ENCODE results near the gene LRRK1. TPM values are rescaled to one million over a fixed set of nuclear protein-coding genes. Genes with fewer than 3 reads are reported as not detected.
A peak's percentile ranks its signal among the peaks of the same experiment; 100 is the strongest.

LRRK1 gene
- total RNA-seq, 1 experiment from 2014 or later = 7.0 TPM

DNA sequence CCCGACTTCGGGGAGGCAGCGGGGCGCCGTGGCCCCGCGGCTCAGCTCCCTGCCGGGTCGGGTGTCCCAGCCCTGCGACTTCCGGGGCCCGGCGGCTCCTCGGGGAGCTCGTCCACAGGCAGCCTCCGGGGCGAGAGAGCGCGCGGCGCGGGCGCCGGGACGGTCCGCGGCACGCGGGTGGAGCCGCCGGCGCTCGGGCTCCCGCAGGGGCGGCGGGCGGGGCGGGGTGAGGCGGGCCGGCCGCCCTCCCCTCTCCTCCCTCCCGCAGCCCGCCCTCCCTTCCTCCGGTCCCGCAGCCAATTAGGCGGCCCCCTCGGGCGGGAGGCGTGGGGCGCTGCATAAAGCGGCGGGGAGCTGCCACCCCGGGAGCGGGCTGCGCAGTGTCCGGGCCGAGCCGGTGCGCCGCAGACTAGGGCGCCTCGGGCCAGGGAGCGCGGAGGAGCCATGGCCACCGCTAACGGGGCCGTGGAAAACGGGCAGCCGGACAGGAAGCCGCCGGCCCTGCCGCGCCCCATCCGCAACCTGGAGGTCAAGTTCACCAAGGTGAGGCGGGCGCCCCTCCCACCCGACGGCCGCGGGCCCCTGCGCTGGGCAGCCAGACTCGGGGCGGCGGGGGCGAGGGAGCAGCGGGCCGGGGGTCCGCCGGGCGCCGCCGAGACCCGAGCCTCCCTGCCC is 39.6 kb upstream of the LRRK1 start, which contains the start of gene ALDH1A3:
Gene ALDH1A3 (plus strand): TSS at position 368 of the 675 bp plus-strand sequence. CDS start 77 bp downstream, at position 445.
- Histone ChIP-seq H3K27me3 (ENCODE audit: low read length) (no peaks in the 10 kb centered on the region), H3K9me2 (replicated peaks; ENCODE audit: low read length) (no peaks in the 10 kb centered on the region), H3K36me3 (ENCODE audit: low read depth, low read length) (peaks cover 46% of the 10 kb centered on the region), H3K4me1 (ENCODE audit: insufficient read depth, low read length) (peaks cover 32% of the 10 kb centered on the region), H3F3A (ENCODE audit: low read length, unreplicated experiment) (peaks cover 27% of the 10 kb centered on the region), H3K79me2 (ENCODE audit: low read length) (peaks cover 77% of the 10 kb centered on the region), H3K9me3 (ENCODE audit: low read length) (no peaks in the 10 kb centered on the region), H3K4me3 (ENCODE audit: low read length) (peak within 1 kb of the TSS; percentile 78), H4K20me1 (ENCODE audit: low read length) (peaks cover 46% of the 10 kb centered on the region), H2AFZ (ENCODE audit: low read length) (no peak within 1 kb of the TSS), H3K27ac (ENCODE audit: low read length) (peak within 1 kb of the TSS; percentile 95), H3K9ac (ENCODE audit: low read length) (peak within 1 kb of the TSS; percentile 100), H3K4me2 (ENCODE audit: low read length) (peak within 1 kb of the TSS; percentile 93)
- ChIA-PET CTCF (no interaction called here), POLR2A (ENCODE audit: unreplicated experiment) (interaction anchor here (0.5 to 1.7 kb wide), 4 partner anchors 26 to 269 kb away, joined by 5 to 18 read pairs (median 10); no protein-coding TSS in a partner anchor)
- BruUV-seq (replicated peaks) = no TSS peak
- intact Hi-C loops (cut with micrococcal nuclease) = no loop called here
- peak; percentile 76 for ATAC-seq
- peak; percentile 93 for DNase-seq
- TF ChIP-seq EZH2phosphoT487 (IDR thresholded peaks at IDR 0.05; ENCODE audit: borderline replicate concordance, low read length) (no peak), EZH2 (IDR thresholded peaks at IDR 0.05; ENCODE audit: low read length, unreplicated experiment) (no peak)
- TF ChIP-seq, protein P1, sequence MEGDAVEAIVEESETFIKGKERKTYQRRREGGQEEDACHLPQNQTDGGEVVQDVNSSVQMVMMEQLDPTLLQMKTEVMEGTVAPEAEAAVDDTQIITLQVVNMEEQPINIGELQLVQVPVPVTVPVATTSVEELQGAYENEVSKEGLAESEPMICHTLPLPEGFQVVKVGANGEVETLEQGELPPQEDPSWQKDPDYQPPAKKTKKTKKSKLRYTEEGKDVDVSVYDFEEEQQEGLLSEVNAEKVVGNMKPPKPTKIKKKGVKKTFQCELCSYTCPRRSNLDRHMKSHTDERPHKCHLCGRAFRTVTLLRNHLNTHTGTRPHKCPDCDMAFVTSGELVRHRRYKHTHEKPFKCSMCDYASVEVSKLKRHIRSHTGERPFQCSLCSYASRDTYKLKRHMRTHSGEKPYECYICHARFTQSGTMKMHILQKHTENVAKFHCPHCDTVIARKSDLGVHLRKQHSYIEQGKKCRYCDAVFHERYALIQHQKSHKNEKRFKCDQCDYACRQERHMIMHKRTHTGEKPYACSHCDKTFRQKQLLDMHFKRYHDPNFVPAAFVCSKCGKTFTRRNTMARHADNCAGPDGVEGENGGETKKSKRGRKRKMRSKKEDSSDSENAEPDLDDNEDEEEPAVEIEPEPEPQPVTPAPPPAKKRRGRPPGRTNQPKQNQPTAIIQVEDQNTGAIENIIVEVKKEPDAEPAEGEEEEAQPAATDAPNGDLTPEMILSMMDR (conservative IDR thresholded peaks at IDR 0.05; ENCODE audit: low read depth, low read length) = no peak

DNA sequence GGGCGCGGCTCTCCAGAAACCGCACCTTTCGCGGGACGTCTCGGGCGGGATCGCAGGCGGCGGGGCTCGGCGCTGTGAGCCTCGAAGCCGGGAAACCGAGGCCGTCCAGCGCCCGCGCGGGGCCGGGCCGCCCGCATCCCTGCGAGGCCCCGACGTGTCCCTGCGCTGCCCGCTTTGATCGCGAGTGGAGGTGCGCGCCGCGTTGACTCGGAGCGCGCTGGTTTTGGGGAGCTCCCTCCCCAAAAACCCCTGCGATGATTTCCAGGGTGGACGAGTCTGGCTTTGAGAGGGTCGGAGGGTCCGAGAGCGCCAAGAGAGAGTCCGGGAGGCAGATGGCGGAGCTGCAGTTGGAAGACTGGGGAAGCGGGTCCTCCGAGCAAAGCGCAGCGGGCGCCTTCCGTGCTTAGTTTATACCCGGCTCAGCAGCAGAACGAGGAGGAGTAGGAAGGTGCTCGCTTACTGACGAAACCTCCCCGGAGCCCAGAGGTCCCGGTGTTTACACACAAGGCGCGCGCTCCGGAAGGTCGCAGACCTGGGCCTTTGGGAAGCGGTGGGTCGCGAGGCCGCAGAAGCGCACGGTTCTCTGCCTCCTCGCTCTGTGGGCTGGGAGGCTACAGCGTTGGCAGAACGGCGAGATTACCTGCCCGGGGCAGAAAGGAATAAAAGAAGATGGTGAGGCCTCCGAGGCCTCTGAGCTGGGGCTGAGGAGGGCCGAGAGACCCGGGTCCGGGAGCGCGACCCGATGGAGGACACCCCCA is 38.8 kb upstream of the LRRK1 start:
- peak overlapping the region; percentile 95 for H3K27ac ChIP-seq (ENCODE audit: low read length)
- H4K20me1 ChIP-seq (ENCODE audit: low read length) = peaks cover 53% of the 10 kb centered on the region
- H2AFZ ChIP-seq (ENCODE audit: low read length) = no peak overlapping the region
- ChIA-PET POLR2A (ENCODE audit: unreplicated experiment) (interaction anchor here (0.6 to 1.7 kb wide), 2 partner anchors 159 to 269 kb away, joined by 5 to 11 read pairs; no protein-coding TSS in a partner anchor), CTCF (no interaction called here)
- no peaks in the 10 kb centered on the region for H3K9me3 ChIP-seq (ENCODE audit: low read length)
- intact Hi-C loops (cut with micrococcal nuclease) = no loop called here
- no peak for TF ChIP-seq EZH2phosphoT487 (IDR thresholded peaks at IDR 0.05; ENCODE audit: borderline replicate concordance, low read length)
- TF ChIP-seq EZH2 (IDR thresholded peaks at IDR 0.05; ENCODE audit: low read length, unreplicated experiment) = no peak
- TF ChIP-seq, protein P1 (conservative IDR thresholded peaks at IDR 0.05; ENCODE audit: low read depth, low read length) = no peak
- no TSS peak for BruUV-seq (replicated peaks)
- H3K9ac ChIP-seq (ENCODE audit: low read length) = peak overlapping the region; percentile 100
- H3K27me3 ChIP-seq (ENCODE audit: low read length) = no peaks in the 10 kb centered on the region
- H3K4me3 ChIP-seq (ENCODE audit: low read length) = peak overlapping the region; percentile 78
- peaks cover 40% of the 10 kb centered on the region for H3K4me1 ChIP-seq (ENCODE audit: insufficient read depth, low read length)
- H3K4me2 ChIP-seq (ENCODE audit: low read length) = peak overlapping the region; percentile 92
- DNase-seq (no peak), ATAC-seq (peak; percentile 1; the same call in 1 of the 2 replicates)
- peaks cover 53% of the 10 kb centered on the region for H3K36me3 ChIP-seq (ENCODE audit: low read depth, low read length)
- H3K9me2 ChIP-seq (replicated peaks; ENCODE audit: low read length) = no peaks in the 10 kb centered on the region
- peaks cover 84% of the 10 kb centered on the region for H3K79me2 ChIP-seq (ENCODE audit: low read length)
- peaks cover 34% of the 10 kb centered on the region for H3F3A ChIP-seq (ENCODE audit: low read length, unreplicated experiment)
